Activated effector memory CD4-positive, alpha-beta T cell treated with Interleukin-2 at 50 U/mL for 16 hours (primary cell): ENCODE data around the gene MBNL2.

Experiments used
- DNase-seq: peaks from one replicate; pipeline ENCODE4 v3.0.0-alpha.2; 2020

Gene MBNL2

GRCh38 chr13:97212004-97212403, 10.1 kb upstream of the MBNL2 start:
- no peak for DNase-seq

- no peak for DNase-seq
Measured at GRCh38 chr13:97212601-97213040, 9.5 kb upstream of the MBNL2 start.

- DNase-seq: no peak
Measured at GRCh38 chr13:97214921-97215320, 7.2 kb upstream of the MBNL2 start.

GRCh38 chr13:97215325-97215724, 6.8 kb upstream of the MBNL2 start:
- DNase-seq: no peak

GRCh38 chr13:97219226-97219625, 2.9 kb upstream of the MBNL2 start:
- no peak for DNase-seq

- no peak for DNase-seq
Measured at GRCh38 chr13:97220151-97220900, 1.8 kb upstream of the MBNL2 start.

GRCh38 chr13:97221046-97221445, 1.1 kb upstream of the MBNL2 start:
- no peak for DNase-seq

GRCh38 chr13:97221466-97221865, 667 bp upstream of the MBNL2 start:
- DNase-seq: no peak

GRCh38 chr13:97223037-97223710, 1.0 kb downstream of the MBNL2 start:
- DNase-seq: no peak

- no peak for DNase-seq
Measured at GRCh38 chr13:97223711-97224541, 1.8 kb downstream of the MBNL2 start.

GRCh38 chr13:97224544-97225300, 2.6 kb downstream of the MBNL2 start:
- no peak for DNase-seq

GRCh38 chr13:97225533-97225932, 3.4 kb downstream of the MBNL2 start:
- DNase-seq: no peak

- no peak for DNase-seq
Measured at GRCh38 chr13:97226013-97226412, 3.9 kb downstream of the MBNL2 start.

- peak; percentile 15 for DNase-seq
Measured at GRCh38 chr13:97226788-97227627, 4.9 kb downstream of the MBNL2 start.

- no peak for DNase-seq
Measured at GRCh38 chr13:97228850-97229521, 6.9 kb downstream of the MBNL2 start.

- DNase-seq: no peak
Measured at GRCh38 chr13:97229699-97230098, 7.6 kb downstream of the MBNL2 start.

GRCh38 chr13:97231118-97231828, 9.1 kb downstream of the MBNL2 start:
- no peak for DNase-seq

GRCh38 chr13:97231829-97232196, 9.7 kb downstream of the MBNL2 start:
- DNase-seq: no peak

GRCh38 chr13:97233499-97233898, 11.4 kb downstream of the MBNL2 start:
- no peak for DNase-seq

GRCh38 chr13:97234236-97234635, 12.1 kb downstream of the MBNL2 start:
- no peak for DNase-seq

- no peak for DNase-seq
Measured at GRCh38 chr13:97234742-97235141, 12.6 kb downstream of the MBNL2 start.
